ENCODE data around the gene OXCT2.
"Not testable (repeated sequence)": the region's sequence is repeated elsewhere in the genome, so short reads cannot be mapped to it uniquely, and the experiment has no call there.

Gene OXCT2

GRCh38 chr1:39787108-39787375 lies 15.9 kb upstream of the OXCT2 start:
- DNase-seq = not testable (repeated sequence)

- DNase-seq = not testable (repeated sequence)
These were observed 15.4 kb upstream of the OXCT2 start for GRCh38 chr1:39786303-39787107.

GRCh38 chr1:39782685-39783084 lies 11.5 kb upstream of the OXCT2 start:
- not testable (repeated sequence) for DNase-seq

GRCh38 chr1:39782103-39782502 lies 11.0 kb upstream of the OXCT2 start:
- no peak for DNase-seq

GRCh38 chr1:39781349-39781715 lies 10.2 kb upstream of the OXCT2 start:
- no peak for DNase-seq

- DNase-seq = no peak
These were observed 8.7 kb upstream of the OXCT2 start for GRCh38 chr1:39779821-39780220.

DNA sequence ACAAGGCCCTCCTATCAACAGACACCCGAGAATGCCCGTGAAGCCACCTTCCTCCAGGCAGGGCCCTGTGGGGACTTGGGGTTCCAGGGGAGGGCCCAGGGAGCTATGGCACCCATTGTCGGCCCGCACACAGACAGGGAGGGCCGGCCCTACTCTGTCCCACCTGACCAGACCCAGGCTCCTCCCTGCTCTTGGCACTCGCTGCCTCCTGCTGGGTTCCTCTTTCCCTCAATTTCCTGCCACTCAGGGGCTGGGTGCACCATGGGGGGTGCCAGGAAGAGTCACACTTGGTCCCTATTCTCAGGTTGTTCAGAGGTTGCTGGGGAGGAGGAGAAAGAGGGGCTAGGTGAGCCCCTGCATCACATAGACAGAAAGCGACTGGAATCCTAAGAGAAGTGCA lies 8.0 kb upstream of the OXCT2 start:
- DNase-seq = no peak

GRCh38 chr1:39778463-39779099 lies 7.4 kb upstream of the OXCT2 start:
- not testable (repeated sequence) for DNase-seq

GRCh38 chr1:39777896-39778295 lies 6.7 kb upstream of the OXCT2 start:
- DNase-seq = not testable (repeated sequence)

- no peak for DNase-seq
These were observed 6.2 kb upstream of the OXCT2 start for GRCh38 chr1:39777306-39777705.

GRCh38 chr1:39776886-39777285 lies 5.7 kb upstream of the OXCT2 start:
- no peak for DNase-seq

GRCh38 chr1:39776400-39776713 lies 5.2 kb upstream of the OXCT2 start:
- no peak for DNase-seq

DNA sequence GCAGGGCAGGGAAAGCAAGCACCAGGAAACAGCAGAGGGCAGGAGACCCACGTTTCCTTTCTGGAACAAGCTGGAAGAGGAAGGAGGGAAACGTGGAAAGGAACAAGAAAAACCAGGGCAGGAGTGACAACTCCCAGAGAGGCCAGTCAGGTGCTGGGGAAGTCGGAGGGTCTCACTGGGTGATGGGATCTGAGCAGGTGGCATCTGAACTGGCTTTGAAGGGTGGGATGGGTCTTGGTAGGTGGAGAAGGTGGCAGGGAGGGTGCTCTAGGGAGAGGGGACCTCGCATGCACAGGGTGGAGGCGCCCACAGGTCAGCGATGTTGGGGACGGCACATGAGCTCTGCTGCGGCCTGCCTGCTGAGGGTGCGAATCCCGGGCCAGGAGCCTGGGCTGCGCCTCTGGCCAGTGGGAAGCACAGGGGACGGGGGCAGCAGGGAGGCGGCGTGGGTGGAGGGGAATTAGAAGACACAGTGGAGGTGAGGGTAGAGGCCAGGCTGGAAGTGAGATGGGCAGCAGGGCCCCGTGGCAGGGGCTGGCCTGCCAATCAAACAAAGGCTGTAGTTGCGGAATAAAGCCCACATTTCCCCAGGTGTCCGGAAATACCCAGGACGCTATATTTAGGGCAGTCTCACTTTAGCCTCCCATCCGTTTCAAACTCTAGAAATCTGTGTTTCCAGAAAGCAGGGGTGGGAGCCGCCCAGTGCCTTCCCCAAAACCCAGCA lies 4.7 kb upstream of the OXCT2 start:
- DNase-seq = not testable (repeated sequence)

DNA sequence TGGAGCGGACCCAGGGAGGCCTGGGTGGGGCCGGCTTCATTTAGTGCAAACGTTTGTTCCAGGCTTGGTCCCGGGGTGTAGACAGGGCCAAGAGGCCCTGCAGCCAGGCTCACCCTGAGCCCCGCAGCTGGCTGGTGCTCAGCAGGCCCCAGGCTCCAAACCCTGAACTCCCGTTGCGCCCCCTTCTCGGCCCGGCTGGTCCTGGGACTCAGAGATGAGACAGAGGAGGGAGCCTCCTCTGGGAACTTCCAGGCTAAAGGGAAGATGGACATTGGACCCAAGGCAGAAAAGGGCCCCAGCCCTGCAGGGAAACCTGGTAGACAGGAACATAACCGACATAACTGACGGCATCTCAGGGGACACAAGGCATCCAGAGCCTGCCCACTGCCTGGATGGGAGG lies 4.0 kb upstream of the OXCT2 start:
- not testable (repeated sequence) for DNase-seq

- DNase-seq = not testable (repeated sequence)
These were observed 2.3 kb upstream of the OXCT2 start for GRCh38 chr1:39773369-39773979.

DNA sequence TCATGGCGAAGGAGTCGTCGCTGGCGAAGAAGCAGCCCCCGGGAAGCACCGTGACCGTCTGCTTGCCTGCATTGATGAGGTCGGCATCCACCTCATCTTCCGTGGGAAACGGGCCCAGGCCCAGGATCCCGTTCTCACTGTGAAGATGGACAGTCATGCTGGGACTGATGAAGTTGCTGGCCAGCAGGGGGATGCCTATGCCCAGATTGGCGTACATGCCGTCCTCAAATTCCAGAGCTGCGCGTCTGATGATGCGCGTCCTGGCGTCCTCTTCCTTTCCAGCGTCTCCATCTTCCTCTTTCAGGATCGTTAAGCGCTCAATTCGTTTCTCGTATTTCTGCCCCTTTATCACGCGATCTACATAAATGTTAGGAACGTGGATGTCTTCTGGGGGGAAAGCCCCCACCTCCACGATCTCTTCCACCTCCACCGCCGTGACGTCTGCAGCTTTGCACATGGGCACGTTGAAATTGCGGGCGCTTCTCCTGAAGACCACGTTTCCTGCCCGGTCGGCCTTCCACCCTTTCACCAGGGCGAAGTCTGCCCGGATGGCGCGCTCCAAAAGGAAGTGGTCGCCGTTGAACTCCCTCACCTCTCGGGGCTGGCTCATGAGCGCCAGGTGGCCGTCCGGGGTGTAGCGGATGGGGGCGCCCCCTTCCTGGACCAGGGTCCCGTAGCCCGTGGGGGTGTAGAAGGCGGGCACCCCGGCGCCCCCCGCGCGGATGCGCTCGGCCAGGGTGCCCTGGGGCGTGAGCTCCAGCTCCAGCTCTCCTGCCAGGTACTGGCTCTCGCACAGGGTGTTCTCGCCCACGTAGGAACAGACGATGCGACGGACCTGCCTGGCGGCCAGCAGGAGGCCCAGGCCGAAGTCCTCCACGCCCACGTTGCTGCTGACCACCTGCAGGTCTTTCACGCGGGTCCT lies 787 bp downstream of the OXCT2 start:
- DNase-seq = peak; percentile 54 to 59

DNA sequence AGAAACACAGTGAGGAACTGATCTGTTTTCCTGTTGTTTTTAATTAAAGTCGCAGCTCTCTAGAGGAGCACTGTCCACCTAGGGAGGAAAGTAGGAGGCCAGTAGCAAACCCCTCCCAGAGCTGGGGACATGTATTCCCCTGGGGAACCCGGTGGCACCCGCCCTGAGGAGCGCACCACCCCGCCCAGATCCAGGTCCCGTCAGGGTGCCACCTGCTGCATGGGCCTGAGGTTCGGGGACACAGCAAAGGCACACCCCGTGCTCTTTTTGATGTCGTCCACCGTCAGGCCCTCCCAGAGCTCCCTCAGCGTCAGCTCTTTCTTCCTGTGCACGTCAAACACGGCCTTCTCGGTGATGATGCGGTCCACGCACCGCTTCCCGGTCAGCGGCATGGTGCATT lies 1.6 kb downstream of the OXCT2 start:
- not testable (repeated sequence) for DNase-seq

DNA sequence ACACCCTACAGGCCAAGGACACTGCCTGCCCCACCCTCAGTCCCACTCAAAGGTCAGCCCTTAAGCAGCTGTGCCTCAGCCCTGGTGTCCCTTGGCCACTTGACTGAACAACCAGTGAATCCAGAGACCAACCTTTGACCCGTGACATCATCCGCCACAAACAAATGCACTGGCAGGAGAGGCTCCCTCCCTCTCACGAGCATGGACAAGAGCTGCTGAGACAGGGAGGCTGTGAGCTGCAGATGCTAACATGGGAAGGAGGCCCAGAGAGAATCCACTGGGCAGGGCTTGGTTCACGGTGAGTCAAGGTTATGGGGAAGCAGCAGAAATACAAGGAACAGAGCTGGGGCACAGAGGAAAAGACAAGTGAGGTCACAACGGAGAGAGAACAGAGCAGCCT lies 4.7 kb downstream of the OXCT2 start:
- DNase-seq = not testable (repeated sequence)

DNA sequence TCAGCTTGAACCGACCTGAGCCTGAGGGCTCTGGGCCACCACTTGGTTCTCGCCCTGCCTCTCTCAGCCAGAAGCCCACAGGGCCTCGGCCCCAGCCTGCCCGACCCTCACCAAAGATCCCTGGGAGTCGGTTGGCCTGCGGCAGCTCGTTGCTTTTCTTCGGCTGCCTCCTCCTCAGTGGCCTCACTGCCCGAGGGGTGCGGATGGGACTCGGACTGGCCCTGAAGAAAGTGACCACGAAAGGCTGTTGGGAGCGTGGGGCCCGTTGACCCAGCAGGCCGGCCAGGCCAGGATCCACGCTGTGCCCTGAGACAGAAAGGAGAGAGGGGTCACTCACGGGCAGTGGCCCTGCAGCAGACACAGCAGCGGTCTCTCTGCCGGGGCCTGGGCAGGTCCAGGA lies 6.6 kb downstream of the OXCT2 start:
- not testable (repeated sequence) for DNase-seq

DNA sequence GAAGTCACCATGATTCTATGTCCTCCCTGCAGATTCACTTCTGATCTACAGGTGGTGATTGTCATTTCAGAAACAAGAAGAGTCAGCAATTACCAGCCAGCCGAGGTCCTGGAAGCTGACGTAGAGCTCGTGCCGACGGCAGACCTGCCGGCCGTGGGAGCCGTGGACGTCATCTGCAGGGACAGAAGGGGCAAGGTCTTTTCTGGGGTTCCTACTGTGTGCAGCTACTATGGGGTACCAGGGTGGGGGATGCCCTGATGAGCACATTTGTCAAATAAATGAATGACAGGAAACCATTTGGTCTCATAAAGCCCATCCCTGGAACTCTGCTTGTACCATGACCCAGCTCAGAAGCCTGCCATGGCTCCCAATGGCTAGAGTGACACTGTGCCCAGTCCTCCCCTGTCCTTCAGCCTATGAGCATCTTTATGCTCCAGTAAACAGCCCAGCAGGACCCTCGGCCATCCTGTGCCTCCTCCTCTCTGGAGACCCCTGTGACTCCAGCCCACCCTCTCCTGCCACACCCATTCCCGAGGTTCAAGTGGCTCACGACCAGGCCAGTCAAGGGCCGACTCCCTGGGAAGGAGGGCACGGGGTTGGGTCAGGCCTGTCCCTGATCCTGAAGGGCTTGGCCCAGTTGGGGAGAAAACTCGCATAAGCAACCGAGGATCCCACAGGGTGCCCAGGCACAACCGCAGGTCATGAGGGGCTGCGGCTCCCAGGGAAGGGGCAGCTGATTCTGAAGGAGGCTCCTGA lies 7.4 kb downstream of the OXCT2 start:
- not testable (repeated sequence) for DNase-seq

- DNase-seq = no peak
These were observed 8.3 kb downstream of the OXCT2 start for GRCh38 chr1:39762550-39763540.
